Measurements from ENCODE around the gene PARP12. TPM values are rescaled to one million over a fixed set of nuclear protein-coding genes. Genes with fewer than 3 reads are reported as not detected.

PARP12 gene
- total RNA-seq, 1 donor: 14.0 TPM

DNA sequence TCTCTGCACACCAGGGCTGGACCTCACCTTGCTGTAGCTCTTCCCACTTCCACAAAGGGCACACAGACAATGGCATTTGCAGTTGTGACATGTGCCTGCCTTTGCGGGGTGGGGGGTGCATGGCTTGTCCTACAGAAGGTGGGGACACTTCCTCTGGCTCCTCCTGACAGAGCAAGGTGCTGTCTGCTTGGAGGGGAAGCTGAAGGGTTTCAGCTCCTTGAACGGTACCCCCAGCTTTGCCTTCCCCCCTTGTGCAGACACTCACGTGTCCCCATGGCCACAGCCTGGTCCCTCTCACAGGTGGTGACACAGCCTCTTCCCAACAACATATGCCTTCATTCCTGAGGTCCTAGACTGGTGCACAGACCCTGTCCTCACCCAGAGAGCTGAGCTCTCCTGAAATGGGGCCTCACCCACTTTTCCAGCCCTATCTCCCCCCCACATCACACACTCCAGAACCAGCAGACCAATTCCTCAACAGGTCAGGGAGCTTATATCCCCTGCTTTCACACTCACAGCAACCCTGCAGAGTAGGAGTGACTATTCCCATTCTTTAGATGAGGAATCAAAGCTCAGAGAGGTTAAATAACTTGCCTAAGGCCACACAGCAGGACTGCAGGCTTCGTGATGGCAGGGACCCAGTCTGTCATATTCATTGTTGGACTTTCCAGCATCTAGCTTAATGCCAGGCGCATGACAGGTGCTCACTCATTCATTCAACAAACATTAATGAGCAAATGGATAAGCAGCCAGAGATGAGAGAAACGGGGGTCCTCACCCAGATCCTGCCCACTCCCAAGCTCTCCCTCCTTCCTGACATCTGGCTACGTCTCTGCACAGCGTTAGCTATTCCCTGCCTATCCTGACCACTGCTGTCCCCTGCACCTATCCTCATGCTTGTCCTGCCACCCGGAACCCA, 44.4 kb downstream of the PARP12 start:
- H3K4me3 ChIP-seq (ENCODE audit: low read depth, low read length): no peak overlapping the region
- no peak for DNase-seq (ENCODE audit: low read depth)
- TF ChIP-seq, protein P1, sequence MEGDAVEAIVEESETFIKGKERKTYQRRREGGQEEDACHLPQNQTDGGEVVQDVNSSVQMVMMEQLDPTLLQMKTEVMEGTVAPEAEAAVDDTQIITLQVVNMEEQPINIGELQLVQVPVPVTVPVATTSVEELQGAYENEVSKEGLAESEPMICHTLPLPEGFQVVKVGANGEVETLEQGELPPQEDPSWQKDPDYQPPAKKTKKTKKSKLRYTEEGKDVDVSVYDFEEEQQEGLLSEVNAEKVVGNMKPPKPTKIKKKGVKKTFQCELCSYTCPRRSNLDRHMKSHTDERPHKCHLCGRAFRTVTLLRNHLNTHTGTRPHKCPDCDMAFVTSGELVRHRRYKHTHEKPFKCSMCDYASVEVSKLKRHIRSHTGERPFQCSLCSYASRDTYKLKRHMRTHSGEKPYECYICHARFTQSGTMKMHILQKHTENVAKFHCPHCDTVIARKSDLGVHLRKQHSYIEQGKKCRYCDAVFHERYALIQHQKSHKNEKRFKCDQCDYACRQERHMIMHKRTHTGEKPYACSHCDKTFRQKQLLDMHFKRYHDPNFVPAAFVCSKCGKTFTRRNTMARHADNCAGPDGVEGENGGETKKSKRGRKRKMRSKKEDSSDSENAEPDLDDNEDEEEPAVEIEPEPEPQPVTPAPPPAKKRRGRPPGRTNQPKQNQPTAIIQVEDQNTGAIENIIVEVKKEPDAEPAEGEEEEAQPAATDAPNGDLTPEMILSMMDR (IDR thresholded peaks at IDR 0.05; ENCODE audit: insufficient read depth, low read length): no peak

DNA sequence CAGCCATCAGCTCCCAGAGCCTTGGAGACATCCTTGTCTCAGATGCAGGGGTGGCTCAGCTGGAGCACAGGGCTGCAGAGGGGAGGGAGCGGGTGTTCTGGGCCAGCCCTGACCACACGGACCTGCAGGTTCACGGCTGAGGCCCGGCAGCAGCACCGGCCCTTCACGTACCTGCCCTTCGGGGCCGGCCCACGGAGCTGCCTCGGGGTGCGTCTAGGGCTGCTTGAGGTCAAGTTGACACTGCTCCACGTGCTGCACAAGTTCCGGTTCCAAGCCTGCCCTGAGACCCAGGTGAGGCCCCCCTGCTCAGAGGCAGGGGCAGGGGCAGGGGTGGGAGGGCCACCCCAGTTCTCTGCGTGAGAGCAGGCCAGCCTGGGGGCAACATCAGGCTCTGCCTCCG, 45.2 kb downstream of the PARP12 start:
- no peak overlapping the region for H3K4me3 ChIP-seq (ENCODE audit: low read depth, low read length)
- DNase-seq (ENCODE audit: low read depth): no peak
- TF ChIP-seq, protein P1 (IDR thresholded peaks at IDR 0.05; ENCODE audit: insufficient read depth, low read length): no peak

DNA sequence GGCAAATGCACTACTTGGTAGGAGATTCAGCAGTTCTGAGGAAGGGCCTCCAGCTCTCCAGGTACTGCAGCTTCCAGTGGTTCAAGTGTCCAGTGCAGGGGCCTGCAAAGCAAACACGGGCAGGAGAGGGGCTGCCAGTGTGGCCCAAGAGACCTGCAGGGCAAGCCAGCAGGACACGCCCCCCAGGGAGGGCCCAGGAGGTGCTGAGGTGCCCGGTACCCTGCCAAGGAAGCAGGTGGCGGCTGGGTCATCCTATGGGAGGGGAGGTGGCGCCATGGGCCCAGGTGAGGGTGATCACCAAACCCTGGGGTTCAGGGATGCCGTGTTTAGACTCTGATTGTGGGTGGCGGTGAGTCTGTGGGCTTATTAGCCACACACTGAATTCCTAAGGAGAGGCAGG, 45.7 kb downstream of the PARP12 start:
- H3K4me3 ChIP-seq (ENCODE audit: low read depth, low read length): no peak overlapping the region
- DNase-seq (ENCODE audit: low read depth): no peak
- TF ChIP-seq, protein P1 (IDR thresholded peaks at IDR 0.05; ENCODE audit: insufficient read depth, low read length): no peak

DNA sequence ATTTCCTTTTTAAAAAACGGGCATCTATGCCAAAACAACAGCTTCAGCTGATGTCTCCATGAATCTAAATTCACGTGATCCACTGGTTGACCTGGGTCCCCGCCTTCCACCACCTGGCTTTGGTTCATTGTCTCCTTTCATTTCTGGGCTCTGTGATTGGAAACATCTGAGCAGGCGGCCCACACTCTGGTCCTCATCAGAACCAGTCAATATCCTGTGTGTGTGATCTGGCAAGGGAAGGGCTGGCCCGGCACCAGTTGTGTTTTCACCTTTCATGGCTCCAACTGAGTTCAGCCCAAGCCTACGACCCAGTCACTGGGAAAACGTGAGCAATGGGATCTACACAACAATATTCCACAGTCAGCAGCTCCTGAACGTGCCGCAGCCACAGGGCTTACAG, 46.2 kb downstream of the PARP12 start:
- no peak for DNase-seq (ENCODE audit: low read depth)
- TF ChIP-seq, protein P1 (IDR thresholded peaks at IDR 0.05; ENCODE audit: insufficient read depth, low read length): no peak
- no peak overlapping the region for H3K4me3 ChIP-seq (ENCODE audit: low read depth, low read length)

DNA sequence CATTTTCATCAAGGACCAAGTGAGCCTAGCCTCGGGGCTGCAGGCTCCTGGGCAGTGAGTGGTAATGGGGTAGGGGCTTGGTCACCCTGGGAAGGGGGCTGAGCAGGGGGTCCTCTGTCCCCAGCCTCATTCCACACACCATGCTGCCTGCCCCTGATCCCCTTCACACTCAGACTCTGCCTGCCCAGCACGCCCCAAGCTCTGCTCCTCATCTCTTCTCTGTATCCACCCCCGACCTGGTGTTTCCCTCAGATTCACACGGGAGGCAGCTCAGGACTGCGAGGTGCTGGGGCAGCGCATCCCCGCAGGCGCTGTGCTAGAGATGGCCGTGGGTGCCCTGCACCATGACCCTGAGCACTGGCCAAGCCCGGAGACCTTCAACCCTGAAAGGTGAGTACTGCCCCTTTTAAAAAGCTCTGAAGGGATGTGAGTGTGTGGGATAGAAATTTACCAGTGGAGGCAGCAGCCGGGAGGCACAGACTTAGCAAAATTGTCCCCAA, 47.2 kb downstream of the PARP12 start:
- DNase-seq (ENCODE audit: low read depth): no peak
- TF ChIP-seq, protein P1 (IDR thresholded peaks at IDR 0.05; ENCODE audit: insufficient read depth, low read length): no peak
- H3K4me3 ChIP-seq (ENCODE audit: low read depth, low read length): no peak overlapping the region

DNA sequence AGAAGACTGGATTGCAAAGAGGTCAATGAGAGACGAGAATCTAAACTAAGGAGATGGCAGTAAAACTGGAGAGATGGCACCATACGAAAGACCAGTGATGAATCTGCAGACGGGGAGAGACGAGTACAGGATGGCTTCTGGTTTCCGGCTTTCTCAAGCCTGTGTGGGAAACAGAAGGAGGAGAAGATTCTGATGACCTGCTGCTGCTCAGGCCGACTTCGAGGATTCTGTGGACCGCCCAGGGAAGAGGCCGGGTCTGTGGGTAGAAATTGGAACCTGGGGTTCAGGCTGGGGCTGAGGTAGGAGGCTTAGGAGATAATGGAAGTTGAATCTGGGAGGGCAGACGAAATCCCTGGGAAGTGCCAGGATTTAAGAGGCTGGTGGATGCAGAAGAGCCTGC, 48.6 kb downstream of the PARP12 start:
- H3K4me3 ChIP-seq (ENCODE audit: low read depth, low read length): no peak overlapping the region
- no peak for DNase-seq (ENCODE audit: low read depth)
- TF ChIP-seq, protein P1 (IDR thresholded peaks at IDR 0.05; ENCODE audit: insufficient read depth, low read length): no peak
